NCI-H1694 treated with DMSO at 0.1 percent for 48 hours (cell line): ENCODE measurements around the gene SLX1B.
"Not testable (repeated sequence)": the region's sequence is repeated elsewhere in the genome, so short reads cannot be mapped to it uniquely, and the experiment has no call there.

Experiments used
- DNase-seq: peaks from one replicate; lab custom pipeline; 2025; lab: John Stamatoyannopoulos, UW

The SLX1B gene

GRCh38 chr16:29454269-29454668, at the start of gene SLX1B, which contains the start of gene BOLA2:
Gene SLX1B, plus strand, starts transcription at chr16:29454533.
Gene BOLA2, minus strand, starts transcription at chr16:29454351. Its CDS starts 98 bp downstream, at chr16:29454253.
- not testable (repeated sequence) for DNase-seq

DNA sequence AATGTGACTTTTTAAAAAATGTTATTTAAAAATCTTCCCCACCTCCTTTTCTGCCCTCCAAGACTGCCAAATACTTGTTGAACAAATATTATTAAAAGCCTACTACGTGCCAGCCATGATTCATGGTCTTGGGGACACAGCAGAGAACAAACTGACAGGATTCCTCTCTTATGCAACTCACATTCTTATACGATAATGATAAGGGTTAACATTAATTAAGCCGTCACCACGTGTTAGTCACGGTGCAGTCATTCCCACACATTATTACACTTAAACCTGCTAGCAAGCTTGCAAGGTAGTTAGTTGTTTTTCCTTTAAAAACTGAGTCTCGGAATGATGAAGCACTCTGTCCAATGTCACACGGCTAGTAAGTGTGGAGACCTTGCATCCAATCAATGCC, 49.1 kb upstream of the SLX1B start:
- not testable (repeated sequence) for DNase-seq

GRCh38 chr16:29423587-29423986, 30.7 kb upstream of the SLX1B start:
- not testable (repeated sequence) for DNase-seq

GRCh38 chr16:29425390-29425789, 28.9 kb upstream of the SLX1B start:
- DNase-seq = not testable (repeated sequence)

GRCh38 chr16:29453754-29454153, 579 bp upstream of the SLX1B start:
- DNase-seq = not testable (repeated sequence)

DNA sequence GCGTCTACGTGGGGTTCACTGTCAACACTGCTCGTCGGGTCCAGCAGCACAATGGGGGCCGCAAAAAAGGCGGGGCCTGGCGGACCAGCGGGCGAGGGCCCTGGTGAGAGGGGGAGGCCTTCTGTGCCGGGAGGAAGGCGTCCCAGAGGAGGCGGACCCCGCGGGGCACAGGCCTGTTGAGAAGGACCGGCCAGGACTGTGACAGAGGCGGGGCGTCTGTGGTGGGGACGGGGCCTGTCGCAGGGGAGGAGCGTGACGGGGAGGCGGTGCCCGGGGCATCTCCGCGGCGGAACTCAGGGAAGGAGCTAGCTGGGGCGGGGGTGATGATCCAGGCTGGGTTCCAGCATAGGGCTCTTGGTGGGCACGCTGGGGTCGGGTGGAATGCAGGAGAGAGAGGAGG, 495 bp downstream of the SLX1B start:
- not testable (repeated sequence) for DNase-seq

DNA sequence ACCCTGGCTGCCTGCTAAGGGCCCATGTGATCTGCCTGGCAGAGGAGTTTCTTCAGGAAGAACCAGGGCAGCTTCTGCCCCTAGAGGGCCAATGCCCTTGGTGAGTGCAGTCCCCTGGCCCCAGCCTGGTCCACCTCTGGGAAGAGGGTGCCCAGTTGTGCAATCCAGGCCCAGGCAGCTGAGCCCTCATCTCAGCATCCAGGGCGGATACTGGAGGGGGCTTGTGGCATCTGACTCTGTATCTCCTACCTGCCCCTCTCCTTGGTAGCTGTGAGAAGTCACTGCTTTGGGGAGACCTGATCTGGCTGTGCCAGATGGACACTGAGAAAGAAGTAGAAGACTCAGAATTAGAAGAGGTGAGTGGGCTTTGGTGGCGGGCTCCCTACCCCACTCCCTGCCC, 3.3 kb downstream of the SLX1B start:
- not testable (repeated sequence) for DNase-seq

DNA sequence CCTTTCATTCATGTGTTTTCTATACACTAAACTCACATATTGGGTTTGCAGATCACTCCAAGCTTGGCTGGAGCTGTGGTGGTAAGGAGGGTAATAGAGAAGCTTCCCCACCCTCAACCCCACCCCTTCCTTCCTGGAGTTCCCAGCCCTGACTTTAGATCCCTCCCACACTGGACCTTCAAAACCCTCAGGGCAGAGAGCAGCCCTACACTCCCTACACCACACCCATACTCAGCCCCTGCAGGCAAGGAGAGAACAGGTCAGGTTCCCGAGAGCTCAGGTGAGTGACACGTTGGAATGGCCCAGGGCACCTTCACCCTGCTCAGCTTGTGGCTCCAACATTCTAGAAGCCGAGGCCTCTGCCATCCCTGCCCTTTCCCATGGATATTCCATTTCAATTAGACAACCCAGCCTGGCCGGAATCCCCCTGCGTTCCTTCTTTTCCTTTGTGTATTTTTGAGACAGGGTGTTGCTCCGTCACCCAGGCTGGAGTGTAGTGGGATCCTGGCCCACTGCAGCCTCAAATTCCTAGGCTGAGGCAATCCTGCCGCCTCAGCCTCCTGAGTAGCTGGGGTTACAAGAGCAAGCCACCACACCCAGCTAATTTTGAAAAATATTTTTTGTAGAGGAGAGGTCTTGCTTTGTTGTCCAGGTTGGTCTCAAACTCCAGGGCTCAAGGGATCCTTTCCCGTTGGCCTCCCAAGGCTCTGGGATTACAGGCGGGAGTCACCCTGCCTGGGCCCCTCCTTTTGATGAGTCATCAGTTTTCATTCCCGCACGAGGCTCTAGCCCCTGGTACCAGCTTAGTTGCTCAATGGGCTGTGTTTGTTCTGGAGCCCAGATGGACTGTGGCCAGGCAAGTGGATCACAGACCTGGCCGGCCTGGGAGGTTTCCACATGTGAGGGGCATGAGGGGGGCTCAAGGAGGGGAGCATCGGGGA, 5.6 kb downstream of the SLX1B start, which contains the start of gene SULT1A4:
Gene SULT1A4 (plus strand): TSS at position 208 of the 941 bp plus-strand sequence. CDS start 1,473 bp downstream, outside the sequence.
- DNase-seq = not testable (repeated sequence)

GRCh38 chr16:29460647-29461030, 6.3 kb downstream of the SLX1B start:
- DNase-seq = not testable (repeated sequence)

GRCh38 chr16:29465985-29466824, 11.9 kb downstream of the SLX1B start:
- DNase-seq = not testable (repeated sequence)

- DNase-seq = not testable (repeated sequence)
Measured at GRCh38 chr16:29466904-29467303, 12.6 kb downstream of the SLX1B start.

GRCh38 chr16:29467654-29468366, 13.5 kb downstream of the SLX1B start:
- DNase-seq = not testable (repeated sequence)

GRCh38 chr16:29469660-29470059, 15.3 kb downstream of the SLX1B start:
- DNase-seq = not testable (repeated sequence)

DNA sequence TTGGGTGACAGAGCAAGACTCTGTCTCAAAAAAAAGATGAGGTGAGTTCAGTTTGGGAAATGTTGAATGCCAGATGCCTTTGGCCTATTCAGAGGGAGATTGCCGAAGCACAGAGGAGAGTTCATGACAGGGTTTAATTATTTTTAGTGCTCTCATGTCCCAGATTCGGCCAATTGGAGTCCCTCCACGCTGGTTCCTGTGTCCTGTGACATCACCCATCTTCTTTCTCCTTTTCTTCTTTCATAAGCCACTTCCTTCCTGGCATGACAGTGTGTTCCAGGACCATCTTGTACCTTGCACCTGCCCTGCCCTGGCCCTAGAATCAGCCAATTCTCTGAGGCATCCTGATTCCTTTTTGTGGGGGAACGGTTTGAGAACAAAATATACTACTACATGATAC, 17.7 kb downstream of the SLX1B start:
- DNase-seq = not testable (repeated sequence)

DNA sequence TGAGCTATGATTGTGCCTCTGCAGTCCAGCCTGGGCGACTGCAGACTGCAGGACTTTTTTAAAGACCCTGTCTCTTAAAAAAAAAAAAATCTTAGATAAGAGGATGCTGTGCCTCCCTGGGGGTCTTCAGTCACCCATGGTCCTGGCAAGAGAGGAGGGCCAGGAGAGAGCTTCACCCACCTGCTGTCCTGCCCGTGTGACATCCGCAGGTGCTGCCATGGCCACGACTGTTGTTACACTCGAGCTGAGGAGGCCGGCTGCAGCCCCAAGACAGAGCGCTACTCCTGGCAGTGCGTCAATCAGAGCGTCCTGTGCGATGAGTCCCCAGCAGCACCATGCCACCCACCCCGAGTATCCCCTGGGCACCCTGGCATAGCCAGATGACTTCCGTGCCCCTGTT, 27.9 kb downstream of the SLX1B start:
- DNase-seq = not testable (repeated sequence)

DNA sequence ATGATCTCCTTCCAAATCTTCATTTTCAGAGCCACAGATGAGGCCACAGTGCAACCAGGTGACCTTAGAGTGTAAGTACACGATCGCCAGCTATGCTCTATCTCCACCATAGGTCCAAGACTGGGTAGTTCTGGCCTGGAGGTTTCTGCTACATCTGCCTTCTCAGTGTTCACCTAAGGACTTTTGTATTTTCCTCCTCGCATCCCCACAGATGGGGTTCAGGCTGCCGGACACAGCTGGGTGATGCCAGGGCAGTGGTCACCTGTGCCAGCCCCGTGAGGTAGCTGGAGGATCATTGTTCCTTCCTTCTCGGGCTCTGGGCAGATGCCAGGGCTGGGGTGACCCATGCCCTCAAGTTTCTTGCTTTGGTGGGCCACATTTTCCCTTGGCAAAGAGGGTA, 52.0 kb downstream of the SLX1B start, which contains the start of gene NPIPB12:
Gene NPIPB12 (minus strand): TSS at position 101 of the 400 bp plus-strand sequence.
- not testable (repeated sequence) for DNase-seq
